Activated CD4-positive, alpha-beta T cell treated with anti-CD3 and anti-CD28 coated beads, Interleukin-2, Interleukin-6, amounts not matched to agents 100 ng/mL and 50 ng/mL, durations not matched to agents 16 hours and 8 hours (primary cell): ENCODE results near the gene WDR43.
"Not testable (repeated sequence)": the region's sequence is repeated elsewhere in the genome, so short reads cannot be mapped to it uniquely, and the experiment has no call there.

Source experiments
- DNase-seq: peaks from one replicate; pipeline ENCODE4 v3.0.0-alpha.2; 2020

Gene WDR43

DNA sequence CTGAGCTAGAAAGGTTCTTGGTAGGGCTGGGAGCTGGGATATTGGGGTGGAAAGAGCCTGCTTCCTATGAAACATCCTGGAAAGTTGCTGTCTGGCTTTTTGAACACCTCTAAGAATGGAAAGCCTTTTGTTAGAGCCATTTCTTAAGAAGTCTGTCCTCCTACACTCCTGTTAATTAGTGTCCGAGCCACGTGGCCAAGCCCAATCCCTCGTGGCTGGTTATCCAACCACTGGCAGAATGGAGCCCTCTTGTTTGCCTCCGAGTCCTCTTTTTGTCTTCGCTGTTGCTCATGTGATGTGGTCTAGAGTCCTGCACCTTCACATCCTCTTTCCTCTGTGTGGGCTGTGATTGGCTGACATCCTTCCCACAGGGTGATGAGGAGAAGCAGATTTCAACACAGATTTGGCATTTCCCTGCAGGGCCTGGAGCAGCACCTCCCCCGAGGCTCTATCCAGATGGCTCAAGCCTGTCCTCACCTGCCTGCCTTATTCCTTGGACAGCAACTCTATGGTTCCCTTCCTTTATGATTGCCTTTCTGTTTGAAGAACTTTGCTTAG, 78.4 kb downstream of the WDR43 start:
- DNase-seq = no peak

DNA sequence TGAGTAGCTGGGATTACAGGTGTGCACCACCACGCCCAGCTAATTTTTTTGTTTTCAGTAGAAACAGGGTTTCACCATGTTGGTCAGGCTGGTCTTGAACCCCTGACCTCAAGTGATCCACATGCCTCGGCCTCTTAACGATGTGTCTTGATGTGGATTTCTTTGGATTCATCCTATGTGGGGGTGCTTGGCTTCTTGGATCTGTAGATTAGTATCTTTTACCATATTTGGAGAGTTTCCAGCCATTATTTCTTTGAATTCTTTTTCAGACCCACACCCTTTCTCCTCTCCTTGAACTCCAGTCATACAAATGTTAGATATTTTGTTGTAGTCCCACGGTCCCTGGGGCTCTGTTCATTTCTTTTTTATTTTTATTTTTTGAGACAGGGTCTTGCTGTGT, 79.8 kb downstream of the WDR43 start:
- no peak for DNase-seq

DNA sequence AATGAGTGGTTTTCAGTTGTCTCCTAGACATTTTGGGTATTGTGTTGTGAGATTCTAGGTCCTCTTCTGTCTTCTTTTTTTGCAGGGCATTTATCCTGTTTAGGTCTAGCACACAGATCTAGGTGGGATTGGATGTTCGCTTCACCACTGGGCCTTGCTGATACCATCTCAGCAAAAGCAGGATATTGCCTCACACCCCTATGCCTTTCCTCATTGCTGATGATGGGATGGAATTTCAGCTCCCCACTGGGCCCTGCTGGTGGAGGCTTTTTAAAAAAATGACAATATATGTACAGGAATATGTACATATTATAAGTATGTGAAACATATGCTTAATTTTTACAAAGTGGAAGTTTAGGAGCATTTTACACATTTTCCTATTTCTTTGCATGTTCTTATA, 81.2 kb downstream of the WDR43 start:
- DNase-seq = no peak

DNA sequence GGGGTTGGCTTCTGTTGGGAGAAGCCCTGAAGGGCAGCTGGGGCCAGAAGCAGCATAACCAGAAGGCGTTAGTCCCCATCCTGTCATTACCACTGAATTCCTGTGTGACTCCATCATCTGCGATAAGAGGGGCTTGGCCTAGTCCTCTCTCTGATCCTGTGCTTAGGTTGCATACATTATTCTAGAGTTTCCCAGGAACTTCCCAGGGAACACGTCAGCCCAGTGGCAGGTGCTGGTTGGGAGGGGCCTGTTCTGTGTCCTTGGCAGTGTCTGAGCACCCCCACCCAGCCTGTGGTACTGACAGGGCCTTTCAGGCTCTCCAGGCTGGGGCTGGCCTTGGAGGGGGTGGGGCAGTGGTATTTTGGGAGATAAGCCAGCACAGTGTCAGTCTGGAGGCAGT, 82.1 kb downstream of the WDR43 start:
- DNase-seq = no peak

DNA sequence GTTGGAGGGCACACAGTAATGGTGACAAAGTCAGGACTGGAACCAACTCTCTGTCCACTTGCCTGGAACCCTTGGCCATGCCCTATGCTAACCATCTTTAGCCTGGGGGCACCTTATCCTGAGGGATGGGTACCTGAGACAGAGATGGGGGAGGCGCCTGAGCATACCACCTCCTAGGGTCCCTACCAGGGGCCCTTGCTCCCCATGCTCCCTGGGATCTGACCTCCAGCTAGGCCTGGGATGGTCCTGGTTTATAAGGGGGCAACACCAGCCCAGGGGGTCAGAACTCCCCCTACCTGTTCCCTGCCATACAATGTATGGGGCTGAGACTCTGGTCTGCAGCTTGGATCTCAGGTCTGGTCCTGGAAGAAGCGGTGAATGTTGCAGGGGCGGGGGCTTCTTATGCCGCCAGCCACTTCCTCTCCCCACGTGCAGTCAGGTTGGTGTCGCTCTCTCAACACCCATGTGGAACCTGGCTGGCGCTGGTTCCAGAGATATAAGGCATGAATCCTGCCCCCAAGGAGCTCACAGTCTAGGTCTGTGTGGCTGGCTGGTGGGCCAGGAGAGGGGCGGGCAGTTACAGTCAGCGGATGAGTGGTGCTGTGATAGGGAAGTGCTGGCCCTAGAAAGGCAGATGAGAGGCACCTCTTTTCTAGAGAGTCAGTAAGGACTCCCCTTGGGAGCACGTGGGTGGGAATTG, 82.9 kb downstream of the WDR43 start:
- no peak for DNase-seq

DNA sequence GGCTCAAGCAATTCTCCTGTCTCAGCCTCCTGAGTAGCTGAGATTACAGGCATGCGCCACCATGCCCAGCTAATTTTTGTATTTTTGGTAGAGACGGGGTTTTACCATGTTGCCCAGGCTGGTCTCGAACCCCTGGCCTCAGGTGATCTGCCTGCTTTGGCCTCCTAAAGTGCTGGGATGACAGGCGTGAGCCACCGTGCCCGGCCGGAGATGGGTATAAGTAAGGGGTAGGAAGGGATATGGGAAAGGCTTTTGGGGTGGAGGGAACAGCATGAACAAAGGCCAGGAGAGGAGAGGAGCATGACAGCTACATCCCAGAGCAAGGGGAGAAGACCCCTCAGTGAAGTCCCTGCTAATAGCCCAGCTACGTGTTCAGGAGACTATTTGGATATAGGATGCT, 83.5 kb downstream of the WDR43 start:
- not testable (repeated sequence) for DNase-seq

DNA sequence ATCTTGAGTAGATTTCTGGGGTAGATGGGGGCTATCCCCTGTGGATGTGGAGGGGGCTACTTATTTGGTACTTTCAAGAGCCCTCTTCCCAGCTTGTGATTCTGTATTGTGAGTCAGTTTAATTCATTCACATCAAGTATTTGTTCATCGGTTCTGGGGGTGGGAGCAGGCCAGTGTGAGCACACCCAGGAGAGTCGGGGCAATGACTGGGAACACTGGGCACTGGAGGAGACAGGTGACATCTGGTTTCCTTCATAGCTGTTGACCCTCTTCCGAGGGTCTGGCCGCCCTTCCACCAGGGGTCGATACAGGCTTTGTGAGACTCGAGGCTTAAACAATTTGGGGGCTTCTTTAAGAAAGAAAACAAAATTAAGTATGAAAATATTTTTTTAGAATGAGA, 84.1 kb downstream of the WDR43 start:
- no peak for DNase-seq

DNA sequence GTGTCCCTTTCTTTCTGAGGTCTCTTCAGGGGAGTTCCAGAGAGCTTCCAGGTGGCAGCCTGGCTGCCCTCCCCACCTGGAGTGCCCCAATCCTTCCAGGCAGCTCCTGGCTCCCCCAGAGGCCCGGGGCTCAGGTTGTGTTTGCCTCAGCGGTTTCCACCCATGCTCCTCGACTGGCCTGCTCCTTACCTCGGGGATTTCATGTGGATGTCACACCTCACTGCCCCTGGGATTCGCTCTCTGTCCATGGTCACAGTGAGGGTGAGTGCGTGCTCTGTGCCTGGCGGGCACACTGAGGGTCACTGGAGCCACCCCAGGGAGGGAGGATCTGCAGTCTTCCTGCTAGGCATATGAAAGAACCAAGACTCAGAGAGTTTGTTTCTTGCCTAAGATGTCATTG, 84.6 kb downstream of the WDR43 start:
- no peak for DNase-seq

DNA sequence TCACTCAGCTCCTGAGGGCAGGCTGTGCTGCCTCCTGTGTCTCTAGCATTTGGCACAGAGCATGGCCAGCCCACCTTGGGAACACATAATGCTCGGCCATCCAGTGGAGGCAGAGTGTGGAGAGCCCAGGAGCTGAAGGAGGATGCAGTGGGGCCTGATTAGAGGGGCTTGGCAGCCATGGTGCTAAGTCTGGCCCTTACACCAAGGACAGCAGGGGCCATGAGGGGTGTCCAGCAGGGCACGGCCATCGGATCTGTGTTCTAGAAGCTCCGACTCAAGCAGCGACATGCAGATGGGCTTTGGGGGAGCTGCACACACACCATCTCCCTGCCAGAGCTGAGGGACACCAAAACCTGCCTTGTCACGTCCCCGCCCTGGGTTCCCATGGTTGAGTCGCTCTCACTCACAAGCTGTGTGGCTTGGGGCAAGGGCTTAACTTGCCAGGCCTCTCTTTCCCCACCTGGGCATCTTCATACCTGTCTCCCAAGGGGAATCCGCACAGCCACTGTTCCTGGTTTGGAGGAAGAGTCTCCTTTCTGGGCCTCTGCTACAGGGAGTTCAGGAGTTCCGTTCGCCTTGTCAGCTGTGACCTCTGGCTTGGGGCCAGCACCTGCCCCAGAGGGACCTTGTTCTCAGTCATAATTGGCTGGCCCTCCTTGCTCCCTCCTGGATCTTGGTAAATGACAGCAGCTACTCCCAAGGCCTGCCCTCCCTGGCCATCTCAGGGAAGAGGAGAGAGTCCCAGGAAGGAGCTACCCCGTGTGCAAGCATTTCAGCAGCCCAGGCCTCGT, 85.3 kb downstream of the WDR43 start:
- no peak for DNase-seq

DNA sequence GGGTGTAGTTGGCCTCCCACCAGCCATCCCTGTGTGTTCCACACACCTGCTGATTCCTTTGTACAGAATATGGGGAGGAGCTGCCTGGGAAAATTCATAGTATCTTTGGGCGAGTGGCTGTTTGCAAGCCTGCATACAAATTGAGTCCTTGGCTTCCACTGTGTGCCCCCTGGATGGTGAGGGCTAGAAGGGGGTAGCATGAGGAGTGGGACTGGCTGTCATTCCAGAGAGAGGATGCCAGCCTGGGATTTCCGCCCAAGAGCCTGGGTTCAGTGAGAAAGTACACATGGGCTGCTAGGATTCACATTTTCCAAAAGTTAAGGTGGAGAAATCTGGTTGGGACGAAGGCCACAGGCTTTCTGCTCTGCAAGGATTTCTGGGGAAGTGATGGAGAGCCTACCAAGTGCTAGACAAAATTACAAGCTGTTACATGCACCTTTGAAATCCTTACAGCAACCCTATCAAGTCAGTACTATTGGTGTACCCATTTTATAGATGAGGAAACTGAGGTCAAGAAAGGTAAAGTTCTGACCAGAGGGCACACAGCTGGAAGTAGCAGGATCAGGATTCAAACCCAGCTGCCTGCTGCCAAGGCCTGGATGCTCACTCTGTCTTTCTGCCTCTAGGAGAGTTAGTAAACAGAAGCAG, 86.0 kb downstream of the WDR43 start:
- DNase-seq = no peak

DNA sequence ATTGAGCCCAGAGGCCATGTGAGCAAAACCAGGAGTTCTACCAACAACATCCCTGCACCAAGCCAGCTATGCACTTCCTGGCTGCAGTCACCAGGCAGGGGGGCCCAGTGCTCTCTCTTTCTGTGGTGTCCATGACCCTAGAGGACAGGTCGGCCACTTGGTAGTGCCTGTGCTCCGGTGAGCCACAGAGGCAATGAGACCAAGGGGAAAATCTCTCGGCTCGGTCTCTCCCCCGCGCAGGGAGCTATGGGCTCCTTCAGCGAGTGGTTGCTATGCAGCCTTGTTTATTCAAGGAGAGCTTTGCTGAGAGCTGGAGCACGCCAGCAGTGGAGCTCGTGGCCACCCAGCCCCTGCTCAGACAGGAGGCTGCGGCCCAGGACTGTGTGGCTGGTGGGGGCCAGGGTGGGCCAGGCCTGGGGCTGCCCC, 86.6 kb downstream of the WDR43 start, which contains the start of gene TOGARAM2:
Gene TOGARAM2, plus strand, starts transcription at position 283 of the 426 bp plus-strand sequence. CDS start 13,537 bp downstream, outside the sequence.
- no peak for DNase-seq

DNA sequence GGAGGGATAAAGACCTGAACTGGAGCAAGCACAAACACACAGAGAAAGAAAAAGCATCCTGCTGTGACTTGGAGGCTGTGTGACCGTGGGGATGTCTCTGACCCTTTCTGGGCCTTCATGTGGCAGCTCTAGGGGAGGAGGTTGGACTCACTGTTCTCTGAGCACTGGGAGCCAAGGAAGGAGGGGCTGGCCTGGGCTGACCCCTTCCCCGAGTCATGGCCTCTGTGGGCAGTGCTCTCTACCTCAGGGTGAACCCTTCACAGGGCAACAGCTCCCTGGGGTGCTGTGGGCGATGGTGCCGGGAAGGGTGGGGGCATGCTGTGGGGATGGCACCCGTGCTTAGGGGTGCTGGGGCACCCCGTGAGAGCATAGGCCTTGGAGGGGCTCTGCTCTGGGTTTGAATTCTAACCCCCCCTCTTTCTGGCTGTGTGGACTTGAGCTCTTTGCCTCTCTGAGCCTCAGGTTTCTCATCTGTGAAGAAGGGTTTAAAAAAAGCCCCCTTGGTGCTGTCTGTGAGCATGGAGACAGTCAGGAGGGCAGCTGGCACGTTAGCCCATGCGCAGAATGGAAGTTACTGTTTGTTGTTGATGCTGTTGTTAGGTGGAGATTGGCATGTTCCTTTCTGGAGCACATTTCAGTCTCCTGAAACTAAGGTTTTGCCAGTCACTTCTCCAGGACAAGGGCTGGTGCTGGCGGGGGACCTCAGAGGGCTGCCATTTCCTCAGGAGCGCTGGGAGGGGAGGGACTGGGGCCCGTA, 87.3 kb downstream of the WDR43 start:
- DNase-seq = no peak

DNA sequence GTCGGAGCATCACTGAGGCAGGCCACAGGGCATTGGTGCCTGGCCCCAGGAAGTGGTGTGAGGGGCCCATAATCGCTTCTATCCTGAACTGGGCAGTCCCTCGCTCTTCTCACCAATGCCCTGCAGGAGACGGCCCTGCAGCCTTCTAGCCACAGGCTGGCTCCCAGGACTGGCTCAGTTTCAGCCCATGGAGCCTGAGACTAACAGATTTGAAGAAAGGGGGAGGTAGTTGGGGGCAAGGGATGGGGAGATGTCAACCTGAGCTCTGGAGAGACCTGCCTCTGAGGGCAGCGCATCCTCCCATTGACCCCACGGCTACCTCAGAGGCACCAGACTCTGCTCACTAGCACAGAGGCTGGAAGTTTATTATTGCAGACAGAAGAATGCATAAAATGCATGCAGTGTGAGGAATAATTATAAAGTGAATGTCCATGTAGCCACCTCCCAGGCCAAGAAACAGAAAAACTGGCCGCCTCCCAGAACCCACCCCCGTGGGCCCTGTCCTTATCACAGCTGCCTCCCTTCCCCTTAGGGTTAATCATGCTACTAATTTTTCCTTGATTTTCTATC, 88.0 kb downstream of the WDR43 start:
- no peak for DNase-seq

DNA sequence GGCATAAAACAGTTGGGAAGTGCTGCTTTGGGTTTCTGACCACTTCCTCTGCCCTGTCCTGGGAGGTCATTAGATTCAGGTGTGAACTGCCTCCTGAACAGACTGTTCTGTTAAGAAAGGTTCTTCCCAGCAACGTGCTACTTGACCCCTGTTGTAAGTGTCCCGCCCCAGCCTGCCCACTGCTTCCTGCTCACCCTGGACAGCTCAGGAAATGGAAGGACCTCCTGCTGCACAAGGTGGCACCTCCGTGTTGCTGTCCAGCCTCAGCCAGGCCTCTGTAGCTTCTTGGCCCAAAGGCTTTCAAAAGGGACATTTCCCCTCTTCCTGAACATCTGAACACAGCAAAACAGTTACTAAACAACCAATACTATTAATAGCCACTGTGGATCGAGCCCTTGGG, 92.0 kb downstream of the WDR43 start:
- no peak for DNase-seq

DNA sequence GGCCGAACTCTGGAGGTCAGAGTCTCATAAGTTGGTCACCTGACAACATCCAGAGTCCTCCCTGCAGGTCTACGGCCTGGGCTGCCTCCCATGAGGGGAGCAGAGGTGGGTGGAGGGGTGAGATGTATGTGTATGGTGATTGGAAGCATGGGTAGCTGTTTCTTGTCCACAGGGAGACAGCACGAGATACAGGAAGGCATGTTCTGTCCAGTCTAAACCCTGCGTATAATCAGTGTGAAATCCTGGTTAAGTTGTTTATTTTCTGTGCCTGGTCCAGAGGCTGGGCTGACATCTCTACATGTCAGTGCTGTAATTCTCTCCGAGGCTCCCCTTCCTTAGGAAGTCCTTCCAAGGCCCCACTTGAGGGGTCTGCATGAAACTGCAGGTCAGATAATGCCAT, 95.5 kb downstream of the WDR43 start:
- no peak for DNase-seq

DNA sequence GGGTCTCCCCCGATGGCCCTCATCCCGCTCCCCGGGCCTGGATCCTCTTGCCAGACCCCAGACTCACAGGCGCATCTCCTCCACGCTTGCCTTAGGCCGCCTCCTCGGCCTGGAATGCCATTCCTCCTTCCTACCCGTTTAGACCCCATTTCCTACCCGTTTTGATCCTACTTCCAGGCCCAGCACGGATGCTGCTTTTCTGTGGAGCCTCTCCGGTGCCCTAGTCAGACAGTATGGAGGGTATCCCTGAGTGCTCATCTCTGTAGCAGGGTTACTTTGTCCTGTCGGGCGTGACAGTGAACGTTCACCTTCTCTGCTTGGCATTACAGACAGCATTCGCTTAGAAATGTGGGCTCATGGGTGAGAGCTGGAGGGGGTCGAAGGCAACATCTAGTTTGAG, 96.0 kb downstream of the WDR43 start:
- DNase-seq = no peak

DNA sequence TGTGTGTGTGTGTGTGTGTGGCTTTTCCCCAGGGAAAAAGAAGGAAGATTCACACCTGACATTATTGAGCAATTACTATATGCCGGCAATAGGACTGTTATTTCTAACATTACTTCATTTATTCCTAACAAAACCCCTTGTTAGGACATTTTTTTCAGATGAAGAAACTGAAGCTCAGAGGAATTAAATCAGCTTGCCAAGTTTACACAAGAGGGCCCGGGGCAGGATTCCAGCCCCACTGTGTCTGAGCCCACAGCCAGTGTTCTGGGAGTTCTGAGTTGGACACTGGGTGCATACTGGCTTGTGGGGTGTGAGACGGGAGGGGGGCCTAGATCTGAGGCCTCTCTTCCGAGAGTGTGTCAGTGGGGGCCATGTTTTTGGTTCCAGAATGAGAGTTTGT, 96.6 kb downstream of the WDR43 start:
- DNase-seq = no peak

DNA sequence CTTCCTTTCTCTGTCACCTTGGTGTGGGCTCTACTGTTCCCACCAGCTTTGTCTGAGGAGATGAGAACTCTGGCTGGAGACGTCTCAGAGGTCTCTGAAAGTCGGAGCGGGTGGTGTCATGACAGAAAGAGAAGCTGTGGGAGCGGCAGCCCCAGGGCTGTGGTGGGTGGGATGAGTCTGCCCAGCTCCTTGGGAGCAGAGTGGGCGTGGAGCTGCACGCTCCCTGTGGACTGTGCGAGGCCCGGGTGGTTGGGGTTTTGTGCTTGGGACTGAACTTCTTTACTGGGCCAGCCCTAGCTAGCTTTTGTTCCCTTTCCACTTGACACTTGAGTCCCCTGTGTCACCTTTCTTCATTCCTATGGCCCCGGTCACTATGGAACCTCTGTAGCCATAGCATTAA, 97.0 kb downstream of the WDR43 start:
- DNase-seq = no peak

DNA sequence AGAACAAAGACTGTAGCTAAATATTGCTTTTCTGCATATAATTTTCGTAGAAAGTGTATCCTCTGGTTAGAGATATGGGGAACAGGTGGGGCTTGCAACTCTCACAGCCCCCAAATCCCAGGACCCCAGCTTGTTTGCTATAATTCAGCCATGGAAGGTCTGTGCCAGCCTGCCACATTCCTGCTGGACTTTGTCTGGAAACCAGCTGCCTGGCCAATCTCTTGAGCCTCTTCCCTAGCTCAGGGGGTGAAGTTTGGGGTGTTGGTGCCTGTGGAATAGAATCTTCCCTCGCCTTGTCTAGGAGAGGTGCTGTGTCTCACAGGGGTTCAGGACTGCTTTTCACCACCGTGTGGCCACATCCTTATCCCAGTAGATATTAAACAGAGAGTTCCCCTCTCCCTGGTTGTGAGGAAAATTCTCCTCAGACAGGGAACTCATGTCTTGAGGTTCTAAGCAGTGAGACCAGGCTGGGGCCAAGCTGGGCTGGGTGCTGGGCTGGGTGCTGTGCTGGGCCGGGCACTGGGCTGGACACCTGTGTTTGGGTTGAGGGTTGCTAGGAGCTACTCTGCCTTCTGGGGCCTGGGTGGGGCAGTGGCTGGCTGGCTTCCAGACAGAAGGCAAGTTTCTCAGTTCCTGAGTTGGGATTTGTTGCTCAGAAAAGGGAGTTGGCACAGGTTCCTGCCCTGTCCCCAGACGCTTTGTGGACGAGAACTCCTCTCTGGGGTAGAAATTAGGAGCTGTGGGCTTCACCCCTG, 98.9 kb downstream of the WDR43 start:
- DNase-seq = no peak

DNA sequence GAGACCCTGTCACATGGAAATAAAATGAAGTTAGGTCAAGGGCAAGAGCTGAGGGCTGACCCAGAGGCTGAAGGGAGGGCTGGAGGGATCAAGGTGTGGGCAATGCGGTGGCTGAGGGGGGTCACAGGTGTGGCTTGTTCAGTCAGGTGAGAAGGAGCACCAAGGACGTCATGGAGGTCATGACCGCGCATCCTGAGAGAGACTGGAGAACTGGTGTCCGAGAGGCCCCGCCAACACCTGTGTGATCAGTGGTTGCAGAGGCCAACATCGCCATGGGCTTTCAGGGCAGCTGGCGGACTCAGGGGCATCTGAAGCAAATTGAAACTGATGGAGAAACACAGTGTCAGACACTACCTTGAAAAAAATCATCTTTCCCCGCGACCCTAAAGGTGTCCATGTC, 99.6 kb downstream of the WDR43 start:
- DNase-seq = no peak

DNA sequence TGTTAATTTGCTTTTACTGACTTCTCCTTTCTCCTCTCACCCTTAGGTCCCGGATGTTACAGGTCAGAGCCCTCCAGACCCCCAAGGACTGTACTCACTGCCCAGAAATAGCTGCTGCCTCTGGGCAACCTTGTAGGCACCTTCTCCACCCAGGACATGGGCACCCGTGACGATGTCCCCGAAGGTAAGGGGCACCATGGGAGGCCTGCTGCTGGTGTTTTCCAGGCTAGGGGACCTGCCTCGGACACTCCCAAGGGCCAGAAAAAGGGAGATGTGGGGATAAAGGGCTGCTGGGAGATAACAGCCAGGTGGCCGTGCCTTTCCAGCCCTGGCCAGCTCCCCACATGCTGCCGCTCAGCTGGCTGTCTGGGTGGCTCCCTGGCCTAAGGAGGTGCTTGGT, 100.2 kb downstream of the WDR43 start:
- no peak for DNase-seq
